SK-N-SH treated with all-trans-retinoic acid at 6 μM for 48 hours (cell line): ENCODE measurements around the gene CARS1.

Experiments
- ESRRG ChIP-seq: fragments of 250-450 bp; sonication (Bioruptor Pico); IDR thresholded peaks from 2 replicates; pipeline ENCODE4 v1.6.1; 2021; ENCODE audit warnings: mild to moderate bottlenecking
- GLIS3 ChIP-seq: fragments of 250-450 bp; sonication (Bioruptor Pico); IDR thresholded peaks from 2 replicates; pipeline ENCODE4 v1.5.0; 2020; ENCODE audit warnings: mild to moderate bottlenecking, moderate library complexity
- OSR1 ChIP-seq: fragments of 250-450 bp; sonication (Bioruptor Pico); IDR thresholded peaks from 2 replicates; pipeline ENCODE4 v1.8.0; 2022; ENCODE audit warnings: moderate library complexity, mild to moderate bottlenecking, inconsistent platforms
- RARB ChIP-seq: fragments of 250-450 bp; sonication (Bioruptor Pico); IDR thresholded peaks from 2 replicates; pipeline ENCODE4 v1.8.0; 2021; ENCODE audit warnings: mild to moderate bottlenecking, moderate library complexity
- ZFP3 ChIP-seq: fragments of 250-450 bp; sonication (Bioruptor Pico); IDR thresholded peaks from 2 replicates; pipeline ENCODE4 v1.5.0; 2020; ENCODE audit warnings: mild to moderate bottlenecking, moderate library complexity
- ZFP30 ChIP-seq: fragments of 450-650 bp; formaldehyde crosslinking; IDR thresholded peaks from 2 replicates; pipeline ENCODE4 v1.5.0; 2022; ENCODE audit warnings: mild to moderate bottlenecking, moderate library complexity
- TF ChIP-seq, protein P1 (sequence below): fragments of 250-450 bp; sonication (Bioruptor Pico); IDR thresholded peaks from 2 replicates; pipeline ENCODE4 v1.8.0; 2020; ENCODE audit warnings: mild to moderate bottlenecking, moderate library complexity, borderline replicate concordance
- TF ChIP-seq, protein P2 (sequence below): fragments of 250-450 bp; sonication (Bioruptor Pico); IDR thresholded peaks from 2 replicates; pipeline ENCODE4 v1.5.1; 2020; ENCODE audit warnings: low read depth, mild to moderate bottlenecking, moderate library complexity

DNA sequence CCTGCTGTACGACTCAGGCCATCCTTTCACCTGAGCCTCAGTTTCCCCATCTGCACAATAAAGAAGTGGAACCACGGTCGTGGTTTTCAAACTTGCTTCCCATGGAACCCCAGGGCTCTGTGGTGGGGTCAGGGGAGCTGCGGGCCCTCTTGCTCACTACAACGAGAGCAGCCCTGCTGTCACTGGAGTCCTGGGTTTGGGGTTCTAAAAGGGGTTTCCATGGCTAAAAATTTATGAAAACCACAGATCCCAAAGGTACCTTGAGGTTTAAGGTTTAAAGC is 45.4 kb upstream of the CARS1 start:
- TF ChIP-seq ZFP30 (CRISPR knock-in tag) = no peak
- TF ChIP-seq, protein P1, sequence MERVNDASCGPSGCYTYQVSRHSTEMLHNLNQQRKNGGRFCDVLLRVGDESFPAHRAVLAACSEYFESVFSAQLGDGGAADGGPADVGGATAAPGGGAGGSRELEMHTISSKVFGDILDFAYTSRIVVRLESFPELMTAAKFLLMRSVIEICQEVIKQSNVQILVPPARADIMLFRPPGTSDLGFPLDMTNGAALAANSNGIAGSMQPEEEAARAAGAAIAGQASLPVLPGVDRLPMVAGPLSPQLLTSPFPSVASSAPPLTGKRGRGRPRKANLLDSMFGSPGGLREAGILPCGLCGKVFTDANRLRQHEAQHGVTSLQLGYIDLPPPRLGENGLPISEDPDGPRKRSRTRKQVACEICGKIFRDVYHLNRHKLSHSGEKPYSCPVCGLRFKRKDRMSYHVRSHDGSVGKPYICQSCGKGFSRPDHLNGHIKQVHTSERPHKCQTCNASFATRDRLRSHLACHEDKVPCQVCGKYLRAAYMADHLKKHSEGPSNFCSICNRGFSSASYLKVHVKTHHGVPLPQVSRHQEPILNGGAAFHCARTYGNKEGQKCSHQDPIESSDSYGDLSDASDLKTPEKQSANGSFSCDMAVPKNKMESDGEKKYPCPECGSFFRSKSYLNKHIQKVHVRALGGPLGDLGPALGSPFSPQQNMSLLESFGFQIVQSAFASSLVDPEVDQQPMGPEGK (CRISPR knock-in tag) = no peak
- TF ChIP-seq, protein P2, sequence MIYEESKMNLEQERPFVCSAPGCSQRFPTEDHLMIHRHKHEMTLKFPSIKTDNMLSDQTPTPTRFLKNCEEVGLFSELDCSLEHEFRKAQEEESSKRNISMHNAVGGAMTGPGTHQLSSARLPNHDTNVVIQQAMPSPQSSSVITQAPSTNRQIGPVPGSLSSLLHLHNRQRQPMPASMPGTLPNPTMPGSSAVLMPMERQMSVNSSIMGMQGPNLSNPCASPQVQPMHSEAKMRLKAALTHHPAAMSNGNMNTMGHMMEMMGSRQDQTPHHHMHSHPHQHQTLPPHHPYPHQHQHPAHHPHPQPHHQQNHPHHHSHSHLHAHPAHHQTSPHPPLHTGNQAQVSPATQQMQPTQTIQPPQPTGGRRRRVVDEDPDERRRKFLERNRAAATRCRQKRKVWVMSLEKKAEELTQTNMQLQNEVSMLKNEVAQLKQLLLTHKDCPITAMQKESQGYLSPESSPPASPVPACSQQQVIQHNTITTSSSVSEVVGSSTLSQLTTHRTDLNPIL (CRISPR knock-in tag) = no peak
- TF ChIP-seq OSR1 = no peak
- no peak for TF ChIP-seq GLIS3 (CRISPR knock-in tag)
- TF ChIP-seq RARB (CRISPR knock-in tag) = no peak
- no peak for TF ChIP-seq ZFP3 (CRISPR knock-in tag)
- TF ChIP-seq ESRRG (CRISPR knock-in tag) = no peak
